Astrocyte (in vitro differentiated cells and primary cell): ENCODE measurements around the gene PYGM. TPM values are rescaled to one million over a fixed set of nuclear protein-coding genes. Genes with fewer than 3 reads are reported as not detected.
A peak's percentile ranks its signal among the peaks of the same experiment; 100 is the strongest.

Source experiments
- DNase-seq: peaks from one replicate; pipeline ENCODE4 v3.0.0-alpha.2; 2010; ENCODE audit warnings: low read depth
- FAIRE-seq: peaks from 2 replicates; lab custom pipeline; 2011; peaks lifted over from hg19 to GRCh38; lab: Jason Lieb, UNC
- H2AFZ ChIP-seq: 2 replicates; pipeline ENCODE4 v1.6.0; 2012; ENCODE audit warnings: low read depth, low read length, inconsistent platforms
- H3K27ac ChIP-seq: 2 replicates; pipeline ENCODE4 v1.5.1; 2011; ENCODE audit warnings: low read depth, low read length, inconsistent platforms
- H3K27me3 ChIP-seq: 2 replicates; pipeline ENCODE4 v1.6.0; 2011; ENCODE audit warnings: low read length, inconsistent platforms; ENCODE audit not compliant: insufficient read depth
- H3K36me3 ChIP-seq: 2 replicates; pipeline ENCODE4 v1.5.1; 2011; ENCODE audit warnings: low read length, inconsistent platforms; ENCODE audit not compliant: insufficient read depth
- H3K4me1 ChIP-seq: 2 replicates; pipeline ENCODE4 v1.5.1; 2011; ENCODE audit warnings: low read length, inconsistent platforms; ENCODE audit not compliant: insufficient read depth
- H3K4me2 ChIP-seq: 2 replicates; pipeline ENCODE4 v1.6.0; 2012; ENCODE audit warnings: low read length, inconsistent platforms
- H3K4me3 ChIP-seq: 2 replicates; pipeline ENCODE4 v1.5.1; 2011; ENCODE audit warnings: low read depth, mild to moderate bottlenecking, low read length, inconsistent platforms; ENCODE audit not compliant: insufficient read depth
- H3K79me2 ChIP-seq: 2 replicates; pipeline ENCODE4 v1.6.0; 2012; ENCODE audit warnings: mild to moderate bottlenecking, low read length, inconsistent platforms; ENCODE audit not compliant: insufficient read depth
- H3K9ac ChIP-seq: 2 replicates; pipeline ENCODE4 v1.6.0; 2012; ENCODE audit warnings: mild to moderate bottlenecking, low read length, inconsistent platforms
- H3K9me3 ChIP-seq: 2 replicates; pipeline ENCODE4 v1.5.1; 2012; ENCODE audit warnings: low read depth, mild to moderate bottlenecking, low read length, inconsistent platforms; ENCODE audit not compliant: insufficient read depth
- H4K20me1 ChIP-seq: 2 replicates; pipeline ENCODE4 v1.6.0; 2012; ENCODE audit warnings: low read length, inconsistent platforms; ENCODE audit not compliant: insufficient read depth
- H3K27ac Mint-ChIP-seq: one replicate; pipeline ENCODE4 v1.8.0; 2021; ENCODE audit warnings: mild to moderate bottlenecking, mixed read lengths; ENCODE audit not compliant: unreplicated experiment
- H3K27me3 Mint-ChIP-seq: one replicate; pipeline ENCODE4 v1.8.0; 2021; ENCODE audit warnings: low read depth, mixed read lengths; ENCODE audit not compliant: unreplicated experiment
- H3K36me3 Mint-ChIP-seq: one replicate; pipeline ENCODE4 v1.8.0; 2021; ENCODE audit warnings: low read depth, mixed read lengths; ENCODE audit not compliant: unreplicated experiment
- H3K4me1 Mint-ChIP-seq: one replicate; pipeline ENCODE4 v1.8.0; 2021; ENCODE audit warnings: low read depth, mixed read lengths; ENCODE audit not compliant: unreplicated experiment
- H3K4me3 Mint-ChIP-seq: one replicate; pipeline ENCODE4 v1.8.0; 2021; ENCODE audit warnings: mild to moderate bottlenecking, moderate library complexity, mixed read lengths; ENCODE audit not compliant: unreplicated experiment
- H3K9me3 Mint-ChIP-seq: one replicate; pipeline ENCODE4 v1.8.0; 2021; ENCODE audit warnings: mild to moderate bottlenecking, mixed read lengths; ENCODE audit not compliant: unreplicated experiment
- EZH2 ChIP-seq: IDR thresholded peaks from 2 replicates; pipeline ENCODE4 v1.6.1; 2012; ENCODE audit warnings: mild to moderate bottlenecking, low read length, inconsistent platforms; ENCODE audit not compliant: insufficient read depth
- total RNA-seq: library from RNA; stranded (reverse); gene quantifications from 2 replicates; pipeline ENCODE4 v1.2.1, GENCODE V29; 2021
- TF ChIP-seq, protein P1 (sequence below): IDR thresholded peaks from 2 replicates; pipeline ENCODE4 v1.5.1; 2011; ENCODE audit warnings: low read depth, mild to moderate bottlenecking, inconsistent platforms, low read length, moderate library complexity; ENCODE audit not compliant: insufficient read depth

Gene PYGM
- total RNA-seq, 1 donor from 2014 or later: 0.68 TPM

- H3K79me2 ChIP-seq: no peaks in the 10 kb centered on the region
- DNase-seq (no peak), FAIRE-seq (no peak)
- no peaks in the 10 kb centered on the region for H3K36me3 ChIP-seq
- peaks cover 42% of the 10 kb centered on the region for H3K27me3 ChIP-seq
- H3K4me2 ChIP-seq: no peak overlapping the region
- H3K4me1 Mint-ChIP-seq: no peaks in the 10 kb centered on the region
- no peak overlapping the region for H3K9ac ChIP-seq
- peaks cover 68% of the 10 kb centered on the region for H3K27me3 Mint-ChIP-seq
- H3K4me3 Mint-ChIP-seq: peak overlapping the region; percentile 40
- no peaks in the 10 kb centered on the region for H3K36me3 Mint-ChIP-seq
- H2AFZ ChIP-seq: no peak overlapping the region
- H4K20me1 ChIP-seq: no peaks in the 10 kb centered on the region
- H3K27ac ChIP-seq: no peak overlapping the region
- H3K27ac Mint-ChIP-seq: no peak overlapping the region
- no peak overlapping the region for H3K4me3 ChIP-seq
- H3K9me3 Mint-ChIP-seq: no peaks in the 10 kb centered on the region
- peaks cover 3% of the 10 kb centered on the region for H3K4me1 ChIP-seq
- no peaks in the 10 kb centered on the region for H3K9me3 ChIP-seq
- TF ChIP-seq, protein P1, sequence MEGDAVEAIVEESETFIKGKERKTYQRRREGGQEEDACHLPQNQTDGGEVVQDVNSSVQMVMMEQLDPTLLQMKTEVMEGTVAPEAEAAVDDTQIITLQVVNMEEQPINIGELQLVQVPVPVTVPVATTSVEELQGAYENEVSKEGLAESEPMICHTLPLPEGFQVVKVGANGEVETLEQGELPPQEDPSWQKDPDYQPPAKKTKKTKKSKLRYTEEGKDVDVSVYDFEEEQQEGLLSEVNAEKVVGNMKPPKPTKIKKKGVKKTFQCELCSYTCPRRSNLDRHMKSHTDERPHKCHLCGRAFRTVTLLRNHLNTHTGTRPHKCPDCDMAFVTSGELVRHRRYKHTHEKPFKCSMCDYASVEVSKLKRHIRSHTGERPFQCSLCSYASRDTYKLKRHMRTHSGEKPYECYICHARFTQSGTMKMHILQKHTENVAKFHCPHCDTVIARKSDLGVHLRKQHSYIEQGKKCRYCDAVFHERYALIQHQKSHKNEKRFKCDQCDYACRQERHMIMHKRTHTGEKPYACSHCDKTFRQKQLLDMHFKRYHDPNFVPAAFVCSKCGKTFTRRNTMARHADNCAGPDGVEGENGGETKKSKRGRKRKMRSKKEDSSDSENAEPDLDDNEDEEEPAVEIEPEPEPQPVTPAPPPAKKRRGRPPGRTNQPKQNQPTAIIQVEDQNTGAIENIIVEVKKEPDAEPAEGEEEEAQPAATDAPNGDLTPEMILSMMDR: no peak
- TF ChIP-seq EZH2: peak; percentile 17
Measured at GRCh38 chr11:64722141-64723065, 37.4 kb downstream of the PYGM start.

GRCh38 chr11:64721359-64721699 is 38.4 kb downstream of the PYGM start:
- H3K4me2 ChIP-seq: no peak overlapping the region
- Mint-ChIP-seq H3K4me3 (no peak overlapping the region), H3K36me3 (no peaks in the 10 kb centered on the region), H3K27me3 (peaks cover 72% of the 10 kb centered on the region), H3K27ac (no peak overlapping the region), H3K9me3 (no peaks in the 10 kb centered on the region), H3K4me1 (no peaks in the 10 kb centered on the region)
- H3K27me3 ChIP-seq: peaks cover 44% of the 10 kb centered on the region
- no peaks in the 10 kb centered on the region for H3K36me3 ChIP-seq
- H3K9ac ChIP-seq: no peak overlapping the region
- H4K20me1 ChIP-seq: no peaks in the 10 kb centered on the region
- no peak overlapping the region for H2AFZ ChIP-seq
- FAIRE-seq (no peak), DNase-seq (no peak)
- H3K4me1 ChIP-seq: peaks cover 3% of the 10 kb centered on the region
- TF ChIP-seq, protein P1: no peak
- TF ChIP-seq EZH2: no peak
- no peaks in the 10 kb centered on the region for H3K9me3 ChIP-seq
- H3K4me3 ChIP-seq: no peak overlapping the region
- no peak overlapping the region for H3K27ac ChIP-seq
- no peaks in the 10 kb centered on the region for H3K79me2 ChIP-seq
